Keratinocyte (primary cell): Measurements from ENCODE around the gene GYG1.

Experiments used
- EZH2 ChIP-seq: IDR thresholded peaks from one replicate; pipeline ENCODE4 v1.6.1; 2012; ENCODE audit warnings: inconsistent platforms, mild to moderate bottlenecking, low read length, moderate library complexity
- TF ChIP-seq, protein P1 (sequence below), 3 experiments: IDR thresholded peaks in 1 of 3; conservative IDR thresholded peaks in 1 of 3; optimal IDR thresholded peaks in 1 of 3; 2 replicates in 2 of 3; 3 replicates in 1 of 3; pipeline versions ENCODE3 to v1.5.1; 2011; ENCODE audit warnings: low read length in 3 of 3, mild to moderate bottlenecking in 3 of 3, moderate library complexity in 2 of 3, control low read depth in 1 of 3, inconsistent platforms in 1 of 3; ENCODE audit not compliant: insufficient read depth in 2 of 3; ENCODE audit errors: extremely low read depth in 1 of 3

DNA sequence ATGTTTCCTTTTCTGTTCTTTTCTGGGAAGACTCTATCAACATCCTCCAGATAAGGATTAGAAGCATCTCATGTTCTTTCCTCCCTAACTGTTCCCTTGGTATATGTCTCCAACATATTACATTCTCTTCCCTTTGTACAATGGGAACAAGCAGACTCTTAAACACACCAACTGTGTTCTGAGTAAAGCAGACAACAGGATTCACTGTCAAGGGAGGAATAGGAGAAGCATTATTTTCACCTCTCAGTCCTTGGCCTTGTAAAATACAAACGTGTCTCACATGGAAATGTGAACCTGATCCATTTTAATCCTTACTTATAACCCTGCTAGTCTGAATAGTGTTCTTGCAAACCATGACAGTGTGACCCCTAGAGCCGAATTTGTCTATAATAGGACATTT is 19.6 kb downstream of the GYG1 start:
- TF ChIP-seq, protein P1, sequence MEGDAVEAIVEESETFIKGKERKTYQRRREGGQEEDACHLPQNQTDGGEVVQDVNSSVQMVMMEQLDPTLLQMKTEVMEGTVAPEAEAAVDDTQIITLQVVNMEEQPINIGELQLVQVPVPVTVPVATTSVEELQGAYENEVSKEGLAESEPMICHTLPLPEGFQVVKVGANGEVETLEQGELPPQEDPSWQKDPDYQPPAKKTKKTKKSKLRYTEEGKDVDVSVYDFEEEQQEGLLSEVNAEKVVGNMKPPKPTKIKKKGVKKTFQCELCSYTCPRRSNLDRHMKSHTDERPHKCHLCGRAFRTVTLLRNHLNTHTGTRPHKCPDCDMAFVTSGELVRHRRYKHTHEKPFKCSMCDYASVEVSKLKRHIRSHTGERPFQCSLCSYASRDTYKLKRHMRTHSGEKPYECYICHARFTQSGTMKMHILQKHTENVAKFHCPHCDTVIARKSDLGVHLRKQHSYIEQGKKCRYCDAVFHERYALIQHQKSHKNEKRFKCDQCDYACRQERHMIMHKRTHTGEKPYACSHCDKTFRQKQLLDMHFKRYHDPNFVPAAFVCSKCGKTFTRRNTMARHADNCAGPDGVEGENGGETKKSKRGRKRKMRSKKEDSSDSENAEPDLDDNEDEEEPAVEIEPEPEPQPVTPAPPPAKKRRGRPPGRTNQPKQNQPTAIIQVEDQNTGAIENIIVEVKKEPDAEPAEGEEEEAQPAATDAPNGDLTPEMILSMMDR (optimal IDR thresholded peaks at IDR 0.05 in 1 of 3, IDR thresholded peaks at IDR 0.05 in 1 of 3, conservative IDR thresholded peaks at IDR 0.05 in 1 of 3; ENCODE audit: extremely low read depth in 1 of 3, insufficient read depth in 2 of 3, low read length in 3 of 3), result no peak
- TF ChIP-seq EZH2, result no peak
